Fibroblast of skin of right quadriceps (primary cell): ENCODE measurements around the gene CREBBP.
A peak's percentile ranks its signal among the peaks of the same experiment; 100 is the strongest.

Source experiments
- DNase-seq: peaks from one replicate; pipeline ENCODE4 v3.0.0-alpha.2; 2013

Gene CREBBP

DNA sequence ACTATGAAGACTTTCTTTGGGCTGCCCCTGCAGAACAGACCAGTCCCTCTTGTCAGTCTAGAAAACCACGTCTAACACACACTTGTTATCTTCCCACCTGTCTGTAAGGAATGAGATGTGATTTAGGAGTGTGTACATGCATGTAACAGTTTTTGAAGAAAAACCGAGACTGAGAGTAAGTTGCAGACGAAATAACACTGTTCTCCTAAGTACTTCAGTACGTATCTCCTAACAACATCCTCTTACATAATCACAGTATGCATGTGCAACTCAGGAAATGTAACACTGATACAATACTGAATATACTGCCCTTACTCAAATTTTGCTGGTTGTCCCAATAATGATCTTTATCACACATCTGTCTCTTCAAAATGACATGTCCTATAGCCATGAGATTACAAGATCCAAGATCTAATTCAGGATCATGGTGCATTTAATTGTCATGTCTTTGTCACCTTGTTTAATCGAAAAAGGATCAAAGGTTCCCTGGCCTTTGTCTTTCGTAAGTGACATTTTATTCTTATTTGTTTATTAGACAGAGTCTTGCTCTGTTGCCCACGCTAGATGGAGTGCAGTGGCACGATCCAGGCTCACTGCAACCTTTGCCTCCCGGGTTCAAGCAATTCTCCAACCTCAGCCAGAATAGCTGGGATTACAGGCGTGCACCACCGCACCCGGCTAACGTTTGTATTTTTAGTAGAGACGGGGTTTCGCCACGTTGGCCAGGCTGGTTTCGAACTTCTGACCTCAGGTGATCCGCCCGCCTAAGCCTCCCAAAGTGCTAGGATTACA is 25.6 kb downstream of the CREBBP start:
- no peak for DNase-seq

DNA sequence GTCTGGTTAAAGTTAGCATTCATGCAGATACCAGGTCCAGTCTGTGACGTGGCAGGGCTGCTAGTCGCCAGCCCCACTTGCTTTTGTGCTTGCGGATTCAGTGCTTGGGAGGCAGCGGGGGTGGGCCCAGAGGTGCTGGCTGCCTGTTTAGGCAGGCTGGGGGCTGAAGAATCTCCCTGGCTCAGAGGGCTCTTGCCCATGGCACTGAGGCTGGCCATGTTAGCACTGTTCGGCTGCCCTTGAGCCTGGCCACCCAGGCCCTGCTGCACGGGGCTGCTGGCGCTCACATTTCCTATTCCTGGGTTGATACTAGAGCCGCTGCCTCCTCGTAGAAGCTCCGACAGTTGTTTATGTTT is 30.0 kb downstream of the CREBBP start:
- DNase-seq: no peak

DNA sequence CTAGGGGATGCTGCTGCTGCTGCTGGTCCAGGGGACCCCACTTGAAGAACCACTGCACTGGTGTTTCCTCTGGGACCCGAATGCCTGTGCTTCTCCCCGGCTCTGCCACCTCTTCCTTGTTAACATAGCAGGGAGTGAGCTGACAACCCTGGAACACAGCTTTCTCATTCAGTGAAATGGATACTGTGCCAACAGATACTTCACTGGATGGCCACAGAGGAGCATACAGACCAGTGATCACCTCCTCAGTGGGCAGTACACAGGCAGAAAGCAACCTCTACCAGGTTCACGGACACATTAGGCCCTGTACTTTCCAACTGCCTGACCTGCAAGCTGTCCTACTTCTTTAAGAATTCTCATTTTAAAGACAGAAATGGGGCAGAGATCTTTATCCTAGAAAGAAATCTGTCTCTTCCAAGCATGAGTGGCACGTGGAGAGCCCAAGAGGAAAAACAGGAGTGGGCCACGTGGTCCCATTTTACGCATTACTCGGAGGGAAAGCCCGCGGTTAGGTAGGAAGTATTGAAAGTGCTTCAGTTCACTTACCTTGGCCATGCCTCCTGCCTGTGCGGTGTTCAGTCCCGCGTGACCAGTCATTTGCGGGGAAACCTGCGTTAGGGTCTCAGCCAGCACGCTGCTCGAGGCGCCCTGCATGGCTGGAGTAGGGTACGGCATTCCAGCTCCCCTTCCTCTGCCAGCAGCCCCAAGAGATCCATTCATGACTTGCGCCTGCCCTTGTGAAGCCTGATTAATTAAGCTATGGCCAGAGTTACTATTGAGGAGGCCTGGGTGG is 30.6 kb downstream of the CREBBP start:
- no peak for DNase-seq

DNA sequence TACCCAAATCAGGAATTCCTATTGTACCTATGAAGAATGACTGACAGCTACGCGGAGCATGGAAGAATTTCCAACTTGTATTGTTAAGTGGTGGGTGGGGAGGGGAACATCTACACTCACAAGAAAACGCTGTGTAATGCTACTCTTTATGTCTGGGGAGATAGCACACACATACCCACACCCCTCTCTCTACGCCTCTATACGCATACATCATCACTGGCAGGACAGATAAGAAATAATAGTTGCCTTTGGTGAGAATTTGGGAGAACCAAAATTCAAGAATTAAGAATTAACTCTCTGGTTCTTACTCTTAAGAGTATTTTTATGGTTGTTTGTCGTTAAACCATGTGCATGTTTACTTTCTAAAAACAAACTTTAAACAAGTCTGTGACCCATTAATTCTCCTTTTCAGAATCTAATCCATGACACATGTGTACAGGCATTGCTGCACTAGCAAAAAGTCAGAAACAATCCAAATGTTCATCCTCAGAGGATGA is 33.9 kb downstream of the CREBBP start:
- DNase-seq: no peak

DNA sequence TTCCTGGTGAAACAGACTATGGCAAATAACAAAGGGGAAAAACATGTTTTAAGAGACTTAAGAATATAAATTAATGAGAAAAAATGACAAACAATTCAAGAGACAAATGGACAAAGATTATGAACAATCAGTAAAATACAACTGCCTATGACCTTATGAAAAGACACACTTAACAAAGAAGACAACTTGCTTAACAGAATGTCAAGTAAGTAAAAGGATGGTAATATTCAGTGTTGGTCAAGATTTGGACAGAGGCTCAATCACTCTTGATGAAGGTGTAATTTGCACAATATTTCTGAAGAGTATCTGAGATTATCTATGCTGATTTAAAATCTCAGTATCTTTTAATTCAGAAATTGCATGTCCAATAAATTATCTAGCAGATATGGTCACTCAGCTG is 34.4 kb downstream of the CREBBP start:
- no peak for DNase-seq

DNA sequence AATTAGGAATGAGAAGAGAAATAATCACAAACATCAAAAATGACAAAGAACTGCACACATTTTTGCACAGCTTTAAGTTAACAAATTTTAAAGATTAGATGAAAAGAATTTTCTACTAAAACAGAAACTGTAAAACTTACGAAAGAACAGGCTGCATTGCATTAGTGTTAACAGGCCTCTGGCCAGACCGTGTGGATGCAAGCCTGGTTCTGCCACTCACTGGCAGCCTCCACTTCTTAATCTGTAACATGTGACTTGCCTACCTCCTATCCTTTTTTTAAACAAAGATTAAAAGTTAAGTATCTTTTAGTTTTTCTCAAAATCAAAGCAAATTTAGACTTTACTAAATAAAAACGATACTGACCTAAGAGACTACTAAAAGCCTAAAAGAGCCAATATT is 37.5 kb downstream of the CREBBP start:
- no peak for DNase-seq

DNA sequence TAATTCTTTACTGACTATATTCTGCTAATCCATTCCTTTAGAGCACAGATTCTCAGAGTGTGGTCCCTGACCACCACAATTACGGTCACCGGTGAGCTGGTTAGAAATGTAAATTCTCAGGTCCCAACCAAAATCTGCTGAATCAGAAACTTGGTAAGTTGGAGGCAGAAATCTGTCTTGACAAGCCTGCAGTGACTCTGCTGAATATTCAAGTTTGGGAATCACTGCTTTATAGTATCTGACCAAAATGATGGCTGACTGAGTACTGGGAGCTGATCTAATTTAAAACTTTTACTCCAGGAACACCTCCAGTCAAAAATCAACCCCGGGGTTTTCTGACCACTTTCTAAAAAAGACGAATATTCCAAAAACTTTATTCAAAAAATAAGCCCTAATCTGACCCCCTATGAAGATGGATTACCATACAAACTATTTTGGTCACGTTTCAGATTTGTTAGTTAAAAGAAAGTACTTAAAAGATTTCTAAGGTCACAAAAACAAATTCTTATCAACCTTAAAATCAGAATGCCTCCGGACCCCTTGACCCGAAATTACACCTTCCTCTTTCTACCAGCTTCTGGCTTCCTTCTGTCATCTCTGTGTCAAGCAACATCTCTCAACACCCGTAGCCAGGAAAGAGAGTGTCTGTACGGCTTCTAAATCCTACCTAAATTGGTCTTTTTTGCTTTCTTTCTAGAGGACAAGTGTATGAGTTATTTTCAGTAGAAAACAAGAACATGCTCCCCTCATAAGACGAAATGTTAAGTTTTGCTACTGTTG is 38.6 kb downstream of the CREBBP start:
- DNase-seq: no peak

DNA sequence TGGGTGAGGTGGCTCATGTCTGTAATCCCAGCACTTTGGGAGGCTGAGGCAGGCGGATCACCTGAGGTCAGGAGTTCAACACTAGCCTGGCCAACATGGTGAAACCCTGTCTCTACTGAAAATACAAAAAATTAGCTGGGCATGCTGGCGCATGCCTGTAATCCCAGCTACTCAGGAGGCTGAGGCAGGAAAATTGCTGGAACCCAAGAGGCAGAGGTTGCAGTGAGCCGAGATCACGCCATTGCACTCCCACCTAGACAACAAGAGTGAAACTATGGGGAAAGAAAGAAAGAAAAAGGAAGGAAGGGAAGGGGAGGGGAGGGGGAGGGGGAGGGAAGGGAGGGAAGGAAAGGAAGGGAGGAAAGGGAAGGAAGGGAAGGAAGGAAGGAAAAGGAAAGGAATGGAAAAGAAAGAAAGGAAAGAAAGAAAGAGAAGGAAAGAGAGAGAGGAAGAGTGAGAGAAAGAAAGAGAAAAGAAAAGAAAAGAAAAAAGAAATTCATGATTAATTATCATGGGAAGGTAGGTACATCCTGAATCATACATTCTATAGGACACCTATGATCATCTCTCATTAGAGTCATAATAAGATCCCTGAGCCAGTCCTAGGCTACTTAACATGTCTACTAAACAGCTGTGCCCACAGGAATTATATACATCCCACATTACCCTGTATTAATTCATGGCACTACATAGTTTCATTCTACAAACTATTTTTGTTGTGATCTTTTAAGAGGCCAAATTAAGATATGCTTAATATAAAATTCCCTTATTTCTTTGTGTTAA is 40.9 kb downstream of the CREBBP start:
- no peak for DNase-seq

DNA sequence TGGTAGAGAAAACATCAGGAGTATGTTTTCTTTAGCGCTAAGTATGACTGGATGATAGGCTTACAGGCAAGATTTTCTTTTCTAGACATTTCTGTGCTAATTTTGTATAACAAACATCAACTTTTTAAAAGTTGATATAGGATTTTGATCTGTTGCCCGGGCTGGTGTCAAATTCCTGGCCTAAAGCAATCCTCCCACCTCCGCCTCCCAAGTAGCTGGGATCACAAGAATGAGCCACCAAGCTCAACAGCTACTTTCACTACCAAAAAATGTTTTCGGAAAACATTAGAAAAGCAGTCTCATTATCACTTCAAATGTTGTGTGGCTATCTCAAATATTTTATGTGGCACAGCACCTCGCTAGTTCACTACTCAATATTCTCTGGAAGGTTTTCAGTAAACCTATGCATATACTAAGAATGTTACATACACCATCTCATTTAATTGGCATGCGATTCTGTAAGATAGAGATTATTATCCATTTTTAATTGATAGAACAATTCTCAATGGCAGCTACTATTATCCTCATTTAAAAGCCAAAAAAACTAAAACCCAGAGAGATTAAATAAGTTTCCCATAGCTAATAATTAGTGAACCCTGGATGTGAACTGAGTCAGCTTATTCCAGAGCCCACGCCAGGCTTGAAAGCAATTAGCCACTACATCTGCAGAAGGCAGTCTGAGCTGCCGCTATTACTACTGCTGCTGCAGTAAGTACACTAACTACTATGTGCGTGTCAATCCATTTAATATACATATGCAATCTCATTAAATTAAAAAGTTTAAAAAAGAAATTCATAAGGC is 41.7 kb downstream of the CREBBP start:
- DNase-seq: no peak

DNA sequence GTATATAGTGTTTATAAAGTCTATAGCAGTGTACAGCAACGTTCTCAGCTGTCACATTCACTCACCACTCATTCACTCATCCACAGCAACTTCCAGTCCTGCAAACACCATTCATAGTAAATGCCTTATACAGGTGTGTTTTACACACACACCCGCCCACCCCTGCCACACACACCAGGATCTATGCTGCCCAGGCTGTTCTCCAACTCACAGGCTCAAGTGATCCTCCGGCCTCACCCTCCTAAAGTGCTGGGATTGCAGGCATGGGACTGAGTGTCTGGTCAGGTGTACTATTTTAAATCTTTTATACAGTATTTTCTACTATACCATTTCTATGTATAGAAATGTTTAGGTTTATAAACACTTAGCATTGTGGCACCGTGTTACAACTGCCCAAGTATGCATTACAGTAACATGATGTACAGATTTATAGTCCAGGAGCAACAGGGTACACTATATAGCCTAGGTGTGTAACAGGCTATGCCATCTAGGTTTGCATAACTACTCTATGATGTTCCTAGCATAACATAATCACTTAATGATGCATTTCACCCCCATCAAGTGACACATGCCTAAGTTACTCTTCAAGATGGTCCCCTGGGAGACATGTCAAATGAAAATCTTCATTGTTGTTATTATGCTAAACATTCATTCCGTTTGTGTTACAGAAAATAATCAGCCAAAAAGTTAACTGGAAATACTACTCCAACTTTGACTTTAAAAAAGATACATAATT is 42.5 kb downstream of the CREBBP start:
- no peak for DNase-seq

DNA sequence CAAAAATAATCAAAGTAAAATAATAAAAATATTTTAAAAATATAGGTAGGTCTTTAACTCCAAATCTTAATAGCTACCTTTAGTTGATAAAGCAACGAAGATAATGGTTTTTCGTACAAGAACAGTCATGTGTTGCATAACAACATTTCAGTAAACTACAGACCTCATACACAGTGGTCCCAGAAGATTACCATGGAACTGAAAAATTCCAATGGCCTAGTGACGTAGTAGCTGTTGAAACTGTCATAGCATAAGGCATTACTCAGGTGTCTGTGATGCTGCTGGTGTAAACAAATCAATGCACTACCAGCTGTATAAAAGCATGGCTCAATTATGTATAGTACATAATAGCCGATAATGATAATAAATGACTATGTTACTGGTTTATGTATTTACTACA is 43.9 kb downstream of the CREBBP start:
- DNase-seq: no peak

DNA sequence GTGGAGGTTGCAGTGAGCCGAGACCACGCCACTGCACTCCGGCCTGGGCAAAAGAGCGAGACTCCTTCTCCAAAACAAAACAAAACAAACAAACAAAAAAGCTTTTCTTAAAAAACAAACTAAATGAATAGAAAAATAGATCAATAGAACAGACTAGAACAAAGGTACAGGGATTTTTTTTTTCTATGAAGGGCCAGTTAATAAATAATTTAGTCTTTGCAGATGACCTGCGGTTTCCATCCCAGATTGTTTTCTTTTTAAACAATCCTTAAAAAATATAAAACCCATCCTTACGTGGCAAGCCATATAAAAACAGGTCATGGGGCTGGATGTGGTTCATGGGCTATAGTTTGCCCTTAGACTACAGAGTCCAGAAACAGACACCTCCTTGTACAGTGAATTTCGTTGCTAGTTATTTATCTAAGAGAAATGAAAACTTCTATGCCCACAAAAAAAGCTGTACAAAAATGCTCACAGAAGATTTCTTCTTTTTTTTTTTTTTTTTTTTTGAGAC is 45.4 kb downstream of the CREBBP start:
- no peak for DNase-seq

DNA sequence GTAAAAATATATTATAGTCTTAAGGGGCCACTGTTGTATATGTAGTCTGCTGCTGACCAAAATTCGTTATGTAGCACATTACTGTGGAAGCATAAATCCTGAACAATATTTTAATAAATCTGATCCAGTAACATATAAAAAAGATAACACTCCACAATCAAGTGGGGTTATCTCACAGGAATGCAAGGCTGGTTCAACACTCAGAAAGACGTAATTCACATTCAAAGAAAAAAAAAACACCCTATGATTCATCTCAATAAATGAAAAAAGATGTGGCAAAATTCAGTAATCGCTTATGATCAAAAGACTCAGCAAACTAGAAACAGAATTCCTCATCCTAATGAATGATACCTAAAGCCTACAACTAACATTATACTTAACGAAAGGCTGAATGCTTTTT is 47.8 kb downstream of the CREBBP start:
- DNase-seq: peak; percentile 19

DNA sequence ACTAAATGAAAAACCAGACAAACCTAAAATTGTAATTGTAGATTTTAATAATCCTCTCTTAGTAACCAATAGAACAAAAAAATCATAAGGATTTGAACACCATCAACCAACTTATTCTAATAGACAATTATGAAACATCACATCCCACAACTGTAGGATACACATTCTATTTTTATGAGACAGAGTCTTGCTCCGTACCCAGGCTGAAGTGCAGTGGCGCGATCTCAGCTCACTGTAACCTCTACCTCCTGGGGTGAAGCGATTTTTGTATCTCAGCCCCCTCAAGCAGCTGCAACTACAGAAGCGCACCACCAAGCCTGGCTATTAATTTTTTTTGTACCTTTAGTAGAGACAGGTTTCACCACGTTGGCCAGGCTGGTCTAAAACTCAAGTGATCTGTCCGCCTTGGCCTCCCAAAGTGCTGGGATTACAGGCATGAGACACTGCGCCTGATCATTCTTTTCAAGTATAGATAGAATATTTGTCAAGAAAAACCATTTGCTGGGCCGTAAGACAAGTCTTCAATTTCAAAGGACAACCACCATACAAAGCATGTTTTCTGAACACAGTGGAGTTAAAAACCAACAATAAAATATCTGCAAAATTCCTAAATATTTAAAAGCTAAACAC is 49.8 kb downstream of the CREBBP start:
- DNase-seq: no peak

DNA sequence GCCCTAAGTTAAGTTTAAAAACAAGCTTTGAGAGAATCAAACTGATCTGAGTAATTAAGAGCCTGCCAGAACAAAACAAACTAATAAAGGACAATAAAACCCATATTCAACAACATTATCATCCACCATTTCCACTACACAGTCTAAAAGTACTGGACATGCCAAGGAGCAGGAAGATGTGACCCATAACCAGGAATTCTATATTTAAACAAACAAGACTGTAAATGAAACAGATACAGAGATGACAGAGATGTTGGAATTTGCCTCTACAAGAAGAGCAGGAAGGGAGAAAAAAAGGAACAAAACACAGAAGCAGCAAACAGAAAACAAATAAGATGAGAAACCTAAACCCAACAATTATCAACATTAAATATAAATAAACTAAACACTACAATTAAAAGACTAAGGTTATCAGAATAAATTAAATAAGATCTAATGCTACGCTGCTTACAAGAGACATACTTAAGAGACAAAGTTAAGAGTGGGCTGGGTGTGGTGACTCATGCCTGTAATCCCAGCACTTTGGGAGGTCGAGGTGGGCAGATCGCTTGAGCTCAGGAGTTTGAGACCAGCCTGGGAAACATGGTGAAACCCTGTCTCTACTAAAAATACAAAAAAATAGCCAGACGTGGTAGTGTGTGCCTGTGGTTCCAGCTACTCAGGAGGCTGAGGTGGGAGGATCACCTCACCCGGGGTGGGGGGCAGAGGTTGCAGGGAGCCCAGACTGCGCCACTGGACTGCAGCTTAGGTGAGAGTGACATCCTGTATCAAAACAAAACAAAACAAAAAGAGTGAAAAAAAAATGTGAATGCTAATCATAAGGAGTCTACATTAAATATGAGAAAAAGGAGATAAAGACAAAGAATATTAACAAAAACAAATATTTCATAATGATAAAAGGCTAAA is 50.6 kb downstream of the CREBBP start:
- no peak for DNase-seq

DNA sequence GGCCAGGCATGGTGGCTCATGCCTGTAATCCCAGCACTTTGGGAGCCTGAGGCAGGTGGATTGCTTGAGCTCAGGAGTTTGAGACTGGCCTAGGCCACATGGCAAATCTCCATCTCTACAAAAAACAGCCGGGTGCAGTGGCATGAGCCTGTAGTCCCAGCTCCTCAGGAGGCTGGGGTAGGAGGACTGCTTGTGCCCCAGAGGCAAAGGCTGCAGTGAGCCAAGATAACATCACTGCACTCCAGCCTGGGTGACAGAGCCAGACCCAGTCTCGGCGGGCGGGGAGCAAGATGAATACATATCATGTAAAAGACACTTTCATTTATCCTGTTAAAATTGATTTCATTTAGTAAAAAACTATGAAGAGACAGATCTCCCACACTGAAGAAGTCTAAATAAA is 54.6 kb downstream of the CREBBP start:
- no peak for DNase-seq

DNA sequence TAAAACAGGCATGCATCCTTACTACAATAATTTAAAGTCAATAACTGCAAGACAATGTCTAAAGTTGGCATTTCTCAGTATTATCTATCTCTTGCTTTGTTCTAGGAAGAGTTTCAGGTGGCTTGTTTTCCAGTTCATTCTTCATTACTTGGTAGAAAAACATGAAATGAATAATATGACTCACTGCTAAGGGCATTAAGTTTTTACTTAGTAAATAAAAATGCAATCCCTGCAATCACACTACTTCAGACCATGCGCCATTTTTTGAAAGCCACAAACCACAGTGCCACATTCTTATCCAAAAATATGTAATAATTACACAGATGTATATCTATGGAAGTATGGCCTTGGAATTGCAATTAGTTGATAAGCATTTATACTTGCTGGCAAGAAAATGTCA is 55.4 kb downstream of the CREBBP start:
- DNase-seq: peak; percentile 81

DNA sequence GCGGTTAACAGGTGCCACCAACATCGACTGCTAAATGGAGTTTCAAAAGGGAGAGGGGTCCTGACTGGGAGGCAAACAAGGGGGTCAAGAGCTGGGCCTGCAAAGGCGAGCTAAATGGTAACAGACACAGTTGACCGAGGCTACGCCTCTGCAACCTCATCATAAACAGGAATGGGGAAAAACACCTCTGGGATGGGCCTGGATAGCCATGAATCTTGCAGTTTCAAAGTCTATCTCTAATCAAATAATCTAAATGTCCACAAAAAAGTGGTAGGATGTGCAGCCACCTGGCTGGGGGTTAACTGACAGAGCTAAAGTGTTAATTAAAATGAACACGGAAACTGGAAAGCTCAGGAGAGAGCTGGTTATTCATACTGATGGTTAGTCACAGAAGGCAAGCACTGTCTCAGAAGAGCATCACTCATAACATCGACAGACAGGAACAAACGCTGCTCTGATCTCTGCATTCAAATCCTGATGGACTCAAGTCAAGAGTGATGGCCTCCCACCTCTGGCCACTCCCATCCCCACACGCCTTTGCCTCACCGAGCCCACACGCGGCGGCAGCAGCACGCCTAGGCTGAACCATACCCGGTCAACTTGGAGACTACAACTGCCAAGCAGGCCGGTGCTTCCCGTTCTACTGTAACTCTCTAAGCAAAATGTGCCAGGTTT is 56.3 kb downstream of the CREBBP start:
- DNase-seq: no peak

DNA sequence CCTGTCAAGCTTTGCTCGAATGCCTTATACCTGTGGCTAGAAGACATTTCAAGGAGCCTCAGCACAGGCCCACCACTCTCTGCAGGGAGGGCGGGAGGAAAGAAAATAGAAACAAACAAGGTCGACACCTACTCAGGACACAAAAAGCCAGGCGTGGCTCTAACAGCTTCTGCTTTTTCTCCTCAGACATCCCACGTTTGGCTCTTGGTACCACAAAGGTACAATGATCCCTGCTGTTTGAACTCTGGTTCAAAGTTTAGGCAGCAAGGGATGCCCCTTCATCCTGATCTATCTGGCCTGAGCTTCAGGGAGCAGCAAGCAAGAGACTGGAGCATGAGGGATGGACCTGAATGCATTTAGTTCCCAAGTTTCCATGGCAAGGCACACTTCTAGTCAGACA is 57.1 kb downstream of the CREBBP start:
- no peak for DNase-seq
